HepG2 (cell line): ENCODE results near the gene NOX3. TPM values are rescaled to one million over a fixed set of nuclear protein-coding genes. Genes with fewer than 3 reads are reported as not detected.

ENCODE experiments used
- GABPB1 ChIP-seq: IDR thresholded peaks from 2 replicates; pipeline ENCODE4 v1.6.1; 2016; ENCODE audit warnings: mild to moderate bottlenecking, missing genetic modification reagents, moderate library complexity, missing compliant biosample characterization
- MYNN ChIP-seq: sonication (generic); formaldehyde crosslinking; IDR thresholded peaks from 2 replicates; pipeline ENCODE4 v1.4.0; 2020; ENCODE audit warnings: mild to moderate bottlenecking, low read depth, missing genetic modification reagents
- MZF1 ChIP-seq: sonication (generic); formaldehyde crosslinking; IDR thresholded peaks from 2 replicates; pipeline ENCODE4 v1.8.1; 2023; ENCODE audit warnings: mild to moderate bottlenecking, missing genetic modification reagents, borderline replicate concordance
- NFIB ChIP-seq: sonication (generic); formaldehyde crosslinking; IDR thresholded peaks from 2 replicates; pipeline ENCODE4 v1.9.0; 2021; ENCODE audit warnings: missing genetic modification reagents, mild to moderate bottlenecking, borderline replicate concordance
- PHB2 ChIP-seq: fragments of 450-650 bp; IDR thresholded peaks from 2 replicates; pipeline ENCODE4 v1.6.1; 2018; ENCODE audit not compliant: partially characterized antibody
- PHF20 ChIP-seq: sonication (generic); formaldehyde crosslinking; IDR thresholded peaks from 2 replicates; pipeline ENCODE4 v1.5.0; 2020; ENCODE audit warnings: mild to moderate bottlenecking, missing genetic modification reagents
- POLR2A ChIP-seq, 2 experiments: IDR thresholded peaks; 2 replicates each; pipeline ENCODE4 v1.6.1; 2011; ENCODE audit warnings: low read depth in 2 of 2, low read length in 2 of 2, mild to moderate bottlenecking in 1 of 2, moderate library complexity in 1 of 2; ENCODE audit not compliant: insufficient read depth in 1 of 2
- RAD51 ChIP-seq: fragments of 450-650 bp; IDR thresholded peaks from 2 replicates; pipeline ENCODE4 v1.6.1; 2016; ENCODE audit warnings: borderline replicate concordance
- SMARCE1 ChIP-seq: fragments of 450-650 bp; IDR thresholded peaks from 2 replicates; pipeline ENCODE4 v1.6.1; 2017; ENCODE audit warnings: borderline replicate concordance
- SMC3 ChIP-seq: IDR thresholded peaks from 2 replicates; pipeline ENCODE4 v1.6.1; 2011; ENCODE audit warnings: low read length, improper control_type of control experiment
- SP140L ChIP-seq: sonication (generic); formaldehyde crosslinking; IDR thresholded peaks from 2 replicates; pipeline ENCODE4 v1.4.0; 2020; ENCODE audit warnings: missing genetic modification reagents, borderline replicate concordance
- TAF1 ChIP-seq: sonication (generic); formaldehyde crosslinking; IDR thresholded peaks from 2 replicates; pipeline ENCODE4 v1.4.0; 2020; ENCODE audit warnings: missing genetic modification reagents
- ZFP37 ChIP-seq: sonication (generic); formaldehyde crosslinking; IDR thresholded peaks from 2 replicates; pipeline ENCODE4 v1.4.0; 2020; ENCODE audit warnings: missing genetic modification reagents, borderline replicate concordance
- ZNF17 ChIP-seq: sonication (generic); formaldehyde crosslinking; IDR thresholded peaks from 2 replicates; pipeline ENCODE4 v1.5.0; 2020; ENCODE audit warnings: mild to moderate bottlenecking, missing genetic modification reagents
- ZNF205 ChIP-seq: IDR thresholded peaks from 2 replicates; pipeline ENCODE4 v1.6.1; 2018; ENCODE audit warnings: missing biosample characterization, missing genetic modification reagents
- ZNF263 ChIP-seq: sonication (generic); formaldehyde crosslinking; IDR thresholded peaks from 2 replicates; pipeline ENCODE4 v1.4.0; 2020; ENCODE audit warnings: missing genetic modification reagents
- ZNF484 ChIP-seq: sonication (generic); formaldehyde crosslinking; IDR thresholded peaks from 2 replicates; pipeline ENCODE4 v1.5.1; 2020; ENCODE audit warnings: mild to moderate bottlenecking, low read depth, missing genetic modification reagents, borderline replicate concordance
- ZNF547 ChIP-seq: sonication (generic); formaldehyde crosslinking; IDR thresholded peaks from 2 replicates; pipeline ENCODE4 v1.5.1; 2020; ENCODE audit warnings: mild to moderate bottlenecking, missing genetic modification reagents
- ZNF761 ChIP-seq: sonication (generic); formaldehyde crosslinking; conservative IDR thresholded peaks from 2 replicates; pipeline ENCODE4 v1.4.0; 2020; ENCODE audit warnings: mild to moderate bottlenecking, missing genetic modification reagents
- ZSCAN31 ChIP-seq: sonication (generic); formaldehyde crosslinking; IDR thresholded peaks from 2 replicates; pipeline ENCODE4 v1.5.0; 2020; ENCODE audit warnings: low read depth, mild to moderate bottlenecking, missing genetic modification reagents
- polyA plus RNA-seq, 8 experiments: library from polyadenylated mRNA; depleted of rRNA in 3 of 8; stranded (reverse) in 7 of 8; unstranded in 1 of 8; fragments of >200 nt; fragmentation: Illumina TruSeq in 4 of 8; extraction: Trizol in 4 of 8; gene quantifications; 2 replicates each; pipeline versions ENCODE4 v1.2.1 to v1.2.3, GENCODE V29; 2011 to 2016; ENCODE audit warnings: low read depth in 4 of 8, missing spikeins in 1 of 8, mixed read lengths in 1 of 8; ENCODE audit not compliant: insufficient read depth in 1 of 8
- total RNA-seq, 5 experiments: library from RNA; depleted of rRNA; stranded (reverse); fragments of >200 nt; fragmentation: Illumina TruSeq; extraction: Trizol; gene quantifications; 2 replicates each; pipeline ENCODE4 v1.2.3, GENCODE V29; 2016; ENCODE audit warnings: low read depth in 1 of 5
- TF ChIP-seq, protein P1 (sequence below): sonication (generic); formaldehyde crosslinking; conservative IDR thresholded peaks from 2 replicates; pipeline ENCODE4 v1.8.0; 2022; ENCODE audit warnings: low read depth, missing genetic modification reagents
- TF ChIP-seq, protein P2 (sequence below): sonication (generic); formaldehyde crosslinking; IDR thresholded peaks from 2 replicates; pipeline ENCODE4 v1.4.0; 2020; ENCODE audit warnings: low read depth, mild to moderate bottlenecking, missing genetic modification reagents
- TF ChIP-seq, protein P3 (sequence below), 2 experiments: fragments of 450-650 bp in 1 of 2; sonication (generic) in 1 of 2; formaldehyde crosslinking; IDR thresholded peaks; 2 replicates each; pipeline versions ENCODE4 v1.5.0 to v1.8.0; 2020 to 2022; ENCODE audit warnings: mild to moderate bottlenecking in 1 of 2, missing genetic modification reagents in 1 of 2
- TF ChIP-seq, protein P4 (sequence below): sonication (generic); formaldehyde crosslinking; IDR thresholded peaks from 2 replicates; pipeline ENCODE4 v1.4.0; 2020; ENCODE audit warnings: missing genetic modification reagents
- TF ChIP-seq, protein P5 (sequence below): IDR thresholded peaks from 2 replicates; pipeline ENCODE4 v1.6.1; 2016; ENCODE audit warnings: missing biosample characterization, missing genetic modification reagents, low read depth

Gene NOX3
- total and polyA plus RNA-seq, 2 of the 13 experiments (the other 11 are each of a cell fraction or from before 2014, with no cell fraction given): 0.09 to 0.18 TPM

DNA sequence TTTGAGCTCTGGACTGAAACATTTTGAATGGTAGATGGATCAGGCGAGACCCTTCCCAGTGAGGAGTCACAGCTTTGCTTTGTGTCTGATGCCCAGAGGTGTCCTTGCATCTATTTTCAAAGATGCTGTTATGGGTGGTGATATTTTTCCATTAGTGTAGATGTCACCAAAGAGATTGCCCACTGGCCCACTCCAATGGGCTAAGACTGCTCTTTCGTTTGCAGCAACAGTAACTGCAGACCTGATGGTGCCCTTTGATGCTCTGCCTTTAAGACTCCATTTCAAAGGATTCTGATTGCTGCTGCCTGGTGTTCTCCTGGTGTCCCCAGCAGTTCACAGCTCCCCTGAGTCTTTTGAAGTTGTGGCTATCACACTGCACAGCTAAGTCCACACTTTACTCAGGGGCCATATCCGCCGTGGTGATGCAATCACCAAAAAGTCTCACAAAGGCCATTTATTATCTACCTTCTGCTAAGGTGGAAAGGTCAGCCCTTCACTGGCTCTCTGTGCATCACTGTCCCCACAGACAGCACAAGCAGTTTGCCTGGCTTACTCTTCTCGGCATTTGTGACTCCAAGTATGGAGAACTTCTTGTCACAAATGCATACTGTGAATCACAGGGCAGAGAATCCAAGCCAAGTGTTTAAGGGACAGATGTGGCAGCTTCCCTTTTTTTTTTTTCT is 56.4 kb downstream of the NOX3 start (continued):
- TF ChIP-seq MYNN (CRISPR knock-in tag): 0 out of 2 replicates have a peak, but pooled peaks have one; percentile 35
- no peak for TF ChIP-seq NFIB (CRISPR knock-in tag)
- TF ChIP-seq ZNF761 (CRISPR knock-in tag): peak; percentile 77
- no peak for TF ChIP-seq SMARCE1
- TF ChIP-seq SP140L (CRISPR knock-in tag): peak; percentile 99
- TF ChIP-seq, protein P1, sequence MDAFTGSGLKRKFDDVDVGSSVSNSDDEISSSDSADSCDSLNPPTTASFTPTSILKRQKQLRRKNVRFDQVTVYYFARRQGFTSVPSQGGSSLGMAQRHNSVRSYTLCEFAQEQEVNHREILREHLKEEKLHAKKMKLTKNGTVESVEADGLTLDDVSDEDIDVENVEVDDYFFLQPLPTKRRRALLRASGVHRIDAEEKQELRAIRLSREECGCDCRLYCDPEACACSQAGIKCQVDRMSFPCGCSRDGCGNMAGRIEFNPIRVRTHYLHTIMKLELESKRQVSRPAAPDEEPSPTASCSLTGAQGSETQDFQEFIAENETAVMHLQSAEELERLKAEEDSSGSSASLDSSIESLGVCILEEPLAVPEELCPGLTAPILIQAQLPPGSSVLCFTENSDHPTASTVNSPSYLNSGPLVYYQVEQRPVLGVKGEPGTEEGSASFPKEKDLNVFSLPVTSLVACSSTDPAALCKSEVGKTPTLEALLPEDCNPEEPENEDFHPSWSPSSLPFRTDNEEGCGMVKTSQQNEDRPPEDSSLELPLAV (CRISPR knock-in tag): no peak
- TF ChIP-seq ZNF205 (CRISPR knock-in tag): peak; percentile 95; the same call in 1 of the 2 replicates
- TF ChIP-seq, protein P2, sequence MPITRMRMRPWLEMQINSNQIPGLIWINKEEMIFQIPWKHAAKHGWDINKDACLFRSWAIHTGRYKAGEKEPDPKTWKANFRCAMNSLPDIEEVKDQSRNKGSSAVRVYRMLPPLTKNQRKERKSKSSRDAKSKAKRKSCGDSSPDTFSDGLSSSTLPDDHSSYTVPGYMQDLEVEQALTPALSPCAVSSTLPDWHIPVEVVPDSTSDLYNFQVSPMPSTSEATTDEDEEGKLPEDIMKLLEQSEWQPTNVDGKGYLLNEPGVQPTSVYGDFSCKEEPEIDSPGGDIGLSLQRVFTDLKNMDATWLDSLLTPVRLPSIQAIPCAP (CRISPR knock-in tag): peak; percentile 88; the same call in 1 of the 2 replicates
- TF ChIP-seq, protein P3, sequence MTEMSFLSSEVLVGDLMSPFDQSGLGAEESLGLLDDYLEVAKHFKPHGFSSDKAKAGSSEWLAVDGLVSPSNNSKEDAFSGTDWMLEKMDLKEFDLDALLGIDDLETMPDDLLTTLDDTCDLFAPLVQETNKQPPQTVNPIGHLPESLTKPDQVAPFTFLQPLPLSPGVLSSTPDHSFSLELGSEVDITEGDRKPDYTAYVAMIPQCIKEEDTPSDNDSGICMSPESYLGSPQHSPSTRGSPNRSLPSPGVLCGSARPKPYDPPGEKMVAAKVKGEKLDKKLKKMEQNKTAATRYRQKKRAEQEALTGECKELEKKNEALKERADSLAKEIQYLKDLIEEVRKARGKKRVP (CRISPR knock-in tag; IDR thresholded peaks at IDR 0.05): peak; percentile 81 to 99
- no peak for TF ChIP-seq PHB2
- no peak for TF ChIP-seq MZF1 (CRISPR knock-in tag)
- peak; percentile 65; the same call in 1 of the 2 replicates for TF ChIP-seq ZNF484 (CRISPR knock-in tag)
- TF ChIP-seq GABPB1 (CRISPR knock-in tag): peak; percentile 73
- TF ChIP-seq ZNF263 (CRISPR knock-in tag): peak; percentile 67; the same call in 1 of the 2 replicates
- TF ChIP-seq, protein P4, sequence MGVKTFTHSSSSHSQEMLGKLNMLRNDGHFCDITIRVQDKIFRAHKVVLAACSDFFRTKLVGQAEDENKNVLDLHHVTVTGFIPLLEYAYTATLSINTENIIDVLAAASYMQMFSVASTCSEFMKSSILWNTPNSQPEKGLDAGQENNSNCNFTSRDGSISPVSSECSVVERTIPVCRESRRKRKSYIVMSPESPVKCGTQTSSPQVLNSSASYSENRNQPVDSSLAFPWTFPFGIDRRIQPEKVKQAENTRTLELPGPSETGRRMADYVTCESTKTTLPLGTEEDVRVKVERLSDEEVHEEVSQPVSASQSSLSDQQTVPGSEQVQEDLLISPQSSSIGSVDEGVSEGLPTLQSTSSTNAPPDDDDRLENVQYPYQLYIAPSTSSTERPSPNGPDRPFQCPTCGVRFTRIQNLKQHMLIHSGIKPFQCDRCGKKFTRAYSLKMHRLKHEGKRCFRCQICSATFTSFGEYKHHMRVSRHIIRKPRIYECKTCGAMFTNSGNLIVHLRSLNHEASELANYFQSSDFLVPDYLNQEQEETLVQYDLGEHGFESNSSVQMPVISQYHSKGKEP: peak; percentile 93; the same call in 1 of the 2 replicates
- peak; percentile 55 to 74 for TF ChIP-seq POLR2A (IDR thresholded peaks at IDR 0.05; ENCODE audit: insufficient read depth in 1 of 2, low read depth in 2 of 2, low read length in 2 of 2)
- TF ChIP-seq ZSCAN31 (CRISPR knock-in tag): peak; percentile 97
- TF ChIP-seq, protein P5, sequence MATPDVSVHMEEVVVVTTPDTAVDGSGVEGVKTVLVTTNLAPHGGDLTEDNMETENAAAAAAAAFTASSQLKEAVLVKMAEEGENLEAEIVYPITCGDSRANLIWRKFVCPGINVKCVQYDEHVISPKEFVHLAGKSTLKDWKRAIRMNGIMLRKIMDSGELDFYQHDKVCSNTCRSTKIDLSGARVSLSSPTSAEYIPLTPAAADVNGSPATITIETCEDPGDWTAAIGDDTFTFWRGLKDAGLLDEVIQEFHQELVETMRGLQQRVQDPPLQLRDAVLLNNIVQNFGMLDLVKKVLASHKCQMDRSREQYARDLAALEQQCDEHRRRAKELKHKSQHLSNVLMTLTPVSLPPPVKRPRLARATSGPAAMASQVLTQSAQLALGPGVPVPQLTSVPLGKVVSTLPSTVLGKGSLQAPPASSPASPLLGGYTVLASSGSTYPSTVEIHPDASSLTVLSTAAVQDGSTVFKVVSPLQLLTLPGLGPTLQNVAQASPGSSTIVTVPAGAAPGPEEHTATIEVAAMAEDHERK (CRISPR knock-in tag): no peak
- TF ChIP-seq RAD51: no peak
- TF ChIP-seq ZNF547 (CRISPR knock-in tag): peak; percentile 56; the same call in 1 of the 2 replicates
- no peak; the same call in none of the 2 replicates for TF ChIP-seq TAF1
- TF ChIP-seq PHF20: no peak; the same call in 1 of the 2 replicates
- peak; percentile 88 for TF ChIP-seq ZFP37 (CRISPR knock-in tag)
- TF ChIP-seq ZNF17: peak; percentile 69; the same call in 1 of the 2 replicates
- peak; percentile 78 for TF ChIP-seq SMC3
